ENCODE data around the gene NUDT4. TPM values are rescaled to one million over a fixed set of nuclear protein-coding genes. Genes with fewer than 3 reads are reported as not detected.

The NUDT4 gene
- polyA plus RNA-seq, 3 donors: 20.7 to 43.8 (median 35.6) TPM

DNA sequence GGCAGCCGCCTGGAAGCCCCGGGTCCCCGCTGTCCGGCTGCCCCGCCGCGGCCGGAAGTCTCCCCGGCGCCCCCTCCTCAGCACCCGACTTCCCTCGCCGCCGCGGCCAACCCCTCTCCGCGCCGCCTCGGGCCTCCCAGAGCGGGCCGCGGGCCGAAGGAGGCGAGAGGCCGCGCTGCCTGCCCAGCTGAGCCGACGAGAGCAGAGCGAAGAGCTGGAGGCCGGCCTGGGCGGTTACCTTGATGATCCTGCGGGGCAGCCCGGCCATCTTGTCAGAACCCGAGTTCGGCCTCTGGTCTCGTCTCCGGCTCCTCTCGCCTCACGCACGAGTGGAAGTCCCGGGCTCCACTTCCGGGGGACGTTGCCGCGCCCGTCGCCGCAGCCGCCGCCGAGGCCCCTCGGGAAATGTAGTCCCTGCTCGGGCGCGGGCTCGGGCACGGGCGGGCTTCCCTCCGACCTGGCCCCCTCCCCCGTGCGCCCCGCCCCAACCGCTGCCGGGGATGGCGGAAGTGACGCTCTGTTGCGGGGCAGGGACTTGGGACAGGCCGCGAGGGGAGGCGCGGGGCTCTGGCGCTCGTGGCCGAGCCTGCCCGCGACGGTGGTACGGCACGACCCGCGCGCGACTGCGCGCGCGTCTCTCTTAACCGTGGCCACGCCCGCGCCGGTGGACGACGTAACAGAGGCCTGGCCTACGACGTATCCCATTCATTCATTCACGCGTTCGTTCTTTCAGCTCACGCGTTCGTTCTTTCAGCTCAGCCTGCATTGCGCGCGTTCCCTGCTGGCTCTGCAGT is 64.1 kb downstream of the NUDT4 start, which contains the start of gene UBE2N:
Gene UBE2N (minus strand): TSS at position 331 of the 794 bp plus-strand sequence. CDS start 63 bp downstream, at position 268.
- H3K9ac ChIP-seq (ENCODE audit: insufficient read depth, low read length, poor library complexity, severe bottlenecking): peak within 1 kb of the TSS; percentile 98
- TF ChIP-seq, protein P1, sequence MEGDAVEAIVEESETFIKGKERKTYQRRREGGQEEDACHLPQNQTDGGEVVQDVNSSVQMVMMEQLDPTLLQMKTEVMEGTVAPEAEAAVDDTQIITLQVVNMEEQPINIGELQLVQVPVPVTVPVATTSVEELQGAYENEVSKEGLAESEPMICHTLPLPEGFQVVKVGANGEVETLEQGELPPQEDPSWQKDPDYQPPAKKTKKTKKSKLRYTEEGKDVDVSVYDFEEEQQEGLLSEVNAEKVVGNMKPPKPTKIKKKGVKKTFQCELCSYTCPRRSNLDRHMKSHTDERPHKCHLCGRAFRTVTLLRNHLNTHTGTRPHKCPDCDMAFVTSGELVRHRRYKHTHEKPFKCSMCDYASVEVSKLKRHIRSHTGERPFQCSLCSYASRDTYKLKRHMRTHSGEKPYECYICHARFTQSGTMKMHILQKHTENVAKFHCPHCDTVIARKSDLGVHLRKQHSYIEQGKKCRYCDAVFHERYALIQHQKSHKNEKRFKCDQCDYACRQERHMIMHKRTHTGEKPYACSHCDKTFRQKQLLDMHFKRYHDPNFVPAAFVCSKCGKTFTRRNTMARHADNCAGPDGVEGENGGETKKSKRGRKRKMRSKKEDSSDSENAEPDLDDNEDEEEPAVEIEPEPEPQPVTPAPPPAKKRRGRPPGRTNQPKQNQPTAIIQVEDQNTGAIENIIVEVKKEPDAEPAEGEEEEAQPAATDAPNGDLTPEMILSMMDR (IDR thresholded peaks at IDR 0.05): no peak
- H2AFZ ChIP-seq (ENCODE audit: insufficient read depth, low read depth, low read length, poor library complexity, severe bottlenecking): peak within 1 kb of the TSS; percentile 86
- peaks cover 49% of the 10 kb centered on the region for H3K79me2 ChIP-seq (ENCODE audit: insufficient read depth, low read length)
- H4K20me1 ChIP-seq (ENCODE audit: insufficient read depth, low read length): peaks cover 41% of the 10 kb centered on the region
- DNase-seq: peak; percentile 92 to 96 (median 93)
- Mint-ChIP-seq H3K9me3 (no peaks in the 10 kb centered on the region), H3K4me3 (peak within 1 kb of the TSS; percentile 94 to 98), H3K27ac (peak within 1 kb of the TSS; percentile 96 to 98 (median 96)), H3K27me3 (ENCODE audit: low read depth in 3 of 3) (no peaks in the 10 kb centered on the region), H3K36me3 (no peaks in the 10 kb centered on the region), H3K4me1 (peaks cover 46% of the 10 kb centered on the region)
- under 1% methylated on average over 105 of the region's 105 CpGs for whole genome bisulfite sequencing (ENCODE audit: insufficient coverage)
- peak within 1 kb of the TSS; percentile 83 for H3K4me2 ChIP-seq (replicated peaks; ENCODE audit: extremely low read depth, low read length, poor library complexity, severe bottlenecking)
- no peaks in the 10 kb centered on the region for H3K36me3 ChIP-seq (replicated peaks in 1 of 2; ENCODE audit: control insufficient read depth in 1 of 2, insufficient read depth in 2 of 2, low read length in 2 of 2)
- peak within 1 kb of the TSS; percentile 81 to 91 (median 83) for H3K4me3 ChIP-seq (replicated peaks in 1 of 3; ENCODE audit: low read depth in 2 of 3, low read length in 3 of 3)
- H3K9me3 ChIP-seq (replicated peaks in 1 of 2; ENCODE audit: control insufficient read depth in 1 of 2, insufficient read depth in 1 of 2, low read length in 2 of 2): no peaks in the 10 kb centered on the region
- H3K27ac ChIP-seq (ENCODE audit: low read depth in 1 of 2, low read length in 2 of 2): peak within 1 kb of the TSS; percentile 81 to 91
- no peaks in the 10 kb centered on the region for H3K27me3 ChIP-seq (ENCODE audit: control insufficient read depth in 2 of 2, insufficient read depth in 2 of 2, low read length in 2 of 2)
- H3K4me1 ChIP-seq (ENCODE audit: control insufficient read depth in 1 of 2, insufficient read depth in 2 of 2, low read length in 2 of 2): peaks cover 30 to 44% of the 10 kb centered on the region in 2 donors
- intact Hi-C loops (cut with micrococcal nuclease): loop anchor here in 1 of 2 donors (10.0 kb wide), 1 partner anchor 233 kb away; the partner anchor contains the start of gene CRADD

DNA sequence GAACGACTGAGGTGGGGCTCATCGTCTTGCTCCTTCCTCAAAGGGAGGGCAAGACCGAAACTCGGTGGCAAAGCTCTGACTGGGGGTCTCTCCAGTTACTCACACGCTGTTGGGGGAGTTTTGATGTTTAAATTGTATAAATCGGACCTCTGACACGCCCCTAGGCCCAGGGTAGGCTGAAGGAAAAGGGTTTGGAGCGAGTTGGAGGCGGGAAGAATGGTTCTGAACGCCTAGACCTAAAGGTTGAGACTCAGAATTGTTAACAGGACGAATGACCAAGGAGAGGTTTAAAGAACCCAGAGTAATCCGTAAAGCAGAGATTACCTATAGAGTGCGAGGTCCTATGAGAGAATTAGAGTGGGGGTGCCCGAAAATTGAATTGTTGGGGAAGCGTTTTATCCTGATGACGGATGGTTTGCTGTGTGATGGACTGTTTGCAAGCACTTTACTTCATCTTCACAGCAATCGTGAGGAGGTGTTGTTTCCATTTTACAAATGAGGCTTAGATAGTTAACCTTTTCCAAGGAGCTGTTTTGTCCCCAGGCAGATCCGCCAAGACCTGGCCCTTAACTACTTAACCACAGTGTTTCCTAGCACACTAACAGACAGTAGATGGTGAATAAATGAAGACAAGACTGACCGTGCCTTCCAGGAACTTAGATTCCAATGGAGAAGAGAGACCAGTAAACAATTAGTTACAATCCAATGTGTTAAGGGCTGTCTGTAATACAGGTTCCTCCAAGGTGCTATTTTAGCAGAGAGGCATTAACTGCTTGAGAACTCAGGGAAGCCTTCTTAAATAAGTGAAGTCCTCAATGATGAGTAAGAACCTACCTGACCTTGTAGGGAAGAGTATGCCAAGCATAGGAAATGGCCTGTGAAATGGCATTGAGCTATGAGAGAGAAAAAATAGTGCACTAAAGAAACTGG is 65.0 kb downstream of the NUDT4 start:
- intact Hi-C loops (cut with micrococcal nuclease): loop anchor here in 1 of 2 donors (10.0 kb wide), 1 partner anchor 232 kb away; the partner anchor contains the start of gene CRADD
- Histone ChIP-seq H3K4me2 (replicated peaks; ENCODE audit: extremely low read depth, low read length, poor library complexity, severe bottlenecking) (peak overlapping the region; percentile 83), H3K9ac (ENCODE audit: insufficient read depth, low read length, poor library complexity, severe bottlenecking) (peak overlapping the region; percentile 98), H3K27me3 (ENCODE audit: control insufficient read depth in 2 of 2, insufficient read depth in 2 of 2, low read length in 2 of 2) (no peaks in the 10 kb centered on the region), H3K4me1 (ENCODE audit: control insufficient read depth in 1 of 2, insufficient read depth in 2 of 2, low read length in 2 of 2) (peaks cover 30 to 43% of the 10 kb centered on the region in 2 donors), H4K20me1 (ENCODE audit: insufficient read depth, low read length) (peaks cover 32% of the 10 kb centered on the region), H3K9me3 (replicated peaks in 1 of 2; ENCODE audit: control insufficient read depth in 1 of 2, insufficient read depth in 1 of 2, low read length in 2 of 2) (no peaks in the 10 kb centered on the region), H3K4me3 (replicated peaks in 1 of 3; ENCODE audit: low read depth in 2 of 3, low read length in 3 of 3) (peak overlapping the region; percentile 81 to 91 (median 83)), H3K36me3 (replicated peaks in 1 of 2; ENCODE audit: control insufficient read depth in 1 of 2, insufficient read depth in 2 of 2, low read length in 2 of 2) (no peaks in the 10 kb centered on the region), H3K79me2 (ENCODE audit: insufficient read depth, low read length) (peaks cover 40% of the 10 kb centered on the region), H2AFZ (ENCODE audit: insufficient read depth, low read depth, low read length, poor library complexity, severe bottlenecking) (peak overlapping the region; percentile 86), H3K27ac (ENCODE audit: low read depth in 1 of 2, low read length in 2 of 2) (peak overlapping the region; percentile 81 to 91)
- TF ChIP-seq, protein P1 (IDR thresholded peaks at IDR 0.05): no peak
- H3K4me3 Mint-ChIP-seq: peak overlapping the region; percentile 94 to 98
- 2% methylated on average over 14 of the region's 19 CpGs for WGBS (ENCODE audit: insufficient coverage)
- H3K4me1 Mint-ChIP-seq: peaks cover 38% of the 10 kb centered on the region
- no peaks in the 10 kb centered on the region for H3K9me3 Mint-ChIP-seq
- H3K27me3 Mint-ChIP-seq (ENCODE audit: low read depth in 3 of 3): no peaks in the 10 kb centered on the region
- peak overlapping the region; percentile 96 to 98 (median 96) for H3K27ac Mint-ChIP-seq
- H3K36me3 Mint-ChIP-seq: no peaks in the 10 kb centered on the region
- no peak for DNase-seq
